Caco-2 (cell line): Measurements from ENCODE around the gene LRTM1. TPM values are rescaled to one million over a fixed set of nuclear protein-coding genes. Genes with fewer than 3 reads are reported as not detected.

ENCODE experiments used
- BruUV-seq: library from RNA; stranded (reverse); fragments of 400-500 nt; replicated peaks from 2 replicates; lab custom pipeline; 2021; lab: Mats Ljungman, UMichigan
- CTCF ChIA-PET: fragments of 300-600 bp; sonication (Branson Sonifier 250); formaldehyde crosslinking; loops from one replicate; lab custom pipeline; 2022; ENCODE audit warnings: antibody characterized with exemption; lab: Charles Lee
- POLR2A ChIA-PET: fragments of 300-600 bp; sonication (Branson Sonifier 250); formaldehyde crosslinking; loops from one replicate; lab custom pipeline; 2022; ENCODE audit warnings: antibody characterized with exemption; lab: Charles Lee
- DNase-seq, 2 experiments: peaks; one replicate each; pipeline versions ENCODE4 v3.0.0 to v3.0.0-alpha.2; 2020 to 2022
- H3K27me3 ChIP-seq: replicated peaks from 2 replicates; pipeline ENCODE4 v1.6.0; 2011; ENCODE audit warnings: low read length; ENCODE audit not compliant: control insufficient read depth, insufficient read depth
- H3K36me3 ChIP-seq: 2 replicates; pipeline ENCODE4 v1.5.1; 2011; ENCODE audit warnings: low read length; ENCODE audit not compliant: control insufficient read depth, insufficient read depth
- H3K4me1 ChIP-seq: fragments of 250-450 bp; sonication (Bioruptor Pico); 2 replicates; pipeline ENCODE4 v1.5.1; 2020; ENCODE audit warnings: mild to moderate bottlenecking
- H3K4me3 ChIP-seq: 2 replicates; pipeline ENCODE4 v1.5.1; 2011; ENCODE audit warnings: low read depth, mild to moderate bottlenecking, control low read depth, low read length
- H3K9me3 ChIP-seq: fragments of 250-450 bp; sonication (Bioruptor Pico); 2 replicates; pipeline ENCODE4 v1.5.1; 2020; ENCODE audit warnings: mild to moderate bottlenecking, moderate library complexity
- H3K27ac Mint-ChIP-seq: one replicate; pipeline ENCODE4 v1.8.0; 2022; ENCODE audit warnings: mixed read lengths; ENCODE audit not compliant: unreplicated experiment
- H3K27me3 Mint-ChIP-seq: one replicate; pipeline ENCODE4 v1.8.0; 2022; ENCODE audit warnings: mixed read lengths; ENCODE audit not compliant: insufficient read depth, unreplicated experiment
- H3K36me3 Mint-ChIP-seq: one replicate; pipeline ENCODE4 v1.8.0; 2022; ENCODE audit warnings: mild to moderate bottlenecking, mixed read lengths; ENCODE audit not compliant: insufficient read depth, unreplicated experiment
- H3K4me1 Mint-ChIP-seq: one replicate; pipeline ENCODE4 v1.8.0; 2022; ENCODE audit warnings: low read depth, mixed read lengths; ENCODE audit not compliant: unreplicated experiment
- H3K4me3 Mint-ChIP-seq: one replicate; pipeline ENCODE4 v1.8.0; 2022; ENCODE audit warnings: mild to moderate bottlenecking, moderate library complexity, mixed read lengths; ENCODE audit not compliant: unreplicated experiment
- H3K9me3 Mint-ChIP-seq: one replicate; pipeline ENCODE4 v1.8.0; 2022; ENCODE audit warnings: mixed read lengths; ENCODE audit not compliant: unreplicated experiment
- intact Hi-C: fragments of 100-400 bp; cut with micrococcal nuclease; formaldehyde crosslinking; loops from one replicate; pipeline ENCODE4 v1.10.0; 2022; ENCODE audit not compliant: unreplicated experiment
- total RNA-seq: library from RNA; stranded (reverse); gene quantifications from 2 replicates; pipeline ENCODE4 v1.2.3, GENCODE V29; 2022
- TF ChIP-seq, protein P1 (sequence below), 2 experiments: fragments of 200-600 bp in 1 of 2; IDR thresholded peaks; 1 replicate in 1 of 2; 2 replicates in 1 of 2; pipeline versions ENCODE4 v1.5.1 to v1.8.0; 2011 to 2022; ENCODE audit warnings: antibody characterized with exemption in 1 of 2, control low read depth in 1 of 2, inconsistent platforms in 1 of 2, low read depth in 1 of 2, low read length in 1 of 2, mild to moderate bottlenecking in 1 of 2, moderate library complexity in 1 of 2; ENCODE audit not compliant: insufficient read depth in 1 of 2, severe bottlenecking in 1 of 2, unreplicated experiment in 1 of 2

LRTM1 gene
- total RNA-seq, 1 experiment from 2014 or later, result not detected

DNA sequence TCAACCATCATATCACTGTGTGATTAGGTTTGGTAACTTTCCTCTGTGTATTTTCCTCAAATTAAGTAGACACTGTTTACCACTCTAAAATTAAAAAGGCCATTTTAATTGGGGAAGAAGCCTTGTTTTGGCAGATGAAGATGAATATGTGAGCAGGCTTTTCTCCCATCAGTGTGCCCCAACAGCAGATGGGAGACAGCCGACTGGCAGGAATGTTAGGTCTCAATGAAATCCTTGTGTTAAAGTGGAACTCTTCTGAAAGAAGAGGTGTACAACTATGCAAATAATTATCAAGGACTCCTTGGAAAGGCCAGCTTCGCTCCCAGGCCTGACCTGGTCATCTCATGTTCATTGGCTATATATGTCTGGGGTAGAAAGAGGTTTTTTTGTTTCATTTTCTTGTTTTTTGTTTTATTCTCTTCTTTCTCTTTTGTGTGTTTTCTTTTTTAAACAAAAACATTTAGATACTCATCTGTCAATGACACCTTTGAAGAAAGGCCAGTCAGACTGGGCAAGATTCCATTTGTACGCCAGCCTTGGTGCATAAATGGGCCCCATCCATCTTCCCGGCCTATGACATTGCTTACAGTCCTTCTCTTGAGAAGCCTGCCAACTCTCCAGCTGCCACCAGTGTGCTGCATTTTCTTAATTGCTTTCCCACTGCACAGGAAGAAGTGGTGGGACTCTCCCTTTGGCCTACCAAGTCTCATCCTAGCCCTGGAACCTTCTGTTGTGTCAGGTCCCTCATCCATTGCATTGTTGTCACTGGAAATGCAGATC is 25.8 kb downstream of the LRTM1 start:
- Mint-ChIP-seq H3K27me3 (peaks cover 6% of the 10 kb centered on the region), H3K36me3 (no peaks in the 10 kb centered on the region), H3K4me3 (no peak overlapping the region), H3K4me1 (no peaks in the 10 kb centered on the region), H3K27ac (no peak overlapping the region), H3K9me3 (no peaks in the 10 kb centered on the region)
- Histone ChIP-seq H3K4me3 (no peak overlapping the region), H3K36me3 (no peaks in the 10 kb centered on the region), H3K27me3 (no peaks in the 10 kb centered on the region), H3K4me1 (no peaks in the 10 kb centered on the region), H3K9me3 (no peaks in the 10 kb centered on the region)
- ChIA-PET CTCF (no interaction called here), POLR2A (no interaction called here)
- intact Hi-C loops, result no loop called here
- BruUV-seq, result no TSS peak
- TF ChIP-seq, protein P1, sequence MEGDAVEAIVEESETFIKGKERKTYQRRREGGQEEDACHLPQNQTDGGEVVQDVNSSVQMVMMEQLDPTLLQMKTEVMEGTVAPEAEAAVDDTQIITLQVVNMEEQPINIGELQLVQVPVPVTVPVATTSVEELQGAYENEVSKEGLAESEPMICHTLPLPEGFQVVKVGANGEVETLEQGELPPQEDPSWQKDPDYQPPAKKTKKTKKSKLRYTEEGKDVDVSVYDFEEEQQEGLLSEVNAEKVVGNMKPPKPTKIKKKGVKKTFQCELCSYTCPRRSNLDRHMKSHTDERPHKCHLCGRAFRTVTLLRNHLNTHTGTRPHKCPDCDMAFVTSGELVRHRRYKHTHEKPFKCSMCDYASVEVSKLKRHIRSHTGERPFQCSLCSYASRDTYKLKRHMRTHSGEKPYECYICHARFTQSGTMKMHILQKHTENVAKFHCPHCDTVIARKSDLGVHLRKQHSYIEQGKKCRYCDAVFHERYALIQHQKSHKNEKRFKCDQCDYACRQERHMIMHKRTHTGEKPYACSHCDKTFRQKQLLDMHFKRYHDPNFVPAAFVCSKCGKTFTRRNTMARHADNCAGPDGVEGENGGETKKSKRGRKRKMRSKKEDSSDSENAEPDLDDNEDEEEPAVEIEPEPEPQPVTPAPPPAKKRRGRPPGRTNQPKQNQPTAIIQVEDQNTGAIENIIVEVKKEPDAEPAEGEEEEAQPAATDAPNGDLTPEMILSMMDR (IDR thresholded peaks at IDR 0.05; ENCODE audit: insufficient read depth in 1 of 2, low read depth in 1 of 2, low read length in 1 of 2, severe bottlenecking in 1 of 2, unreplicated experiment in 1 of 2), result no peak
- DNase-seq, result no peak

DNA sequence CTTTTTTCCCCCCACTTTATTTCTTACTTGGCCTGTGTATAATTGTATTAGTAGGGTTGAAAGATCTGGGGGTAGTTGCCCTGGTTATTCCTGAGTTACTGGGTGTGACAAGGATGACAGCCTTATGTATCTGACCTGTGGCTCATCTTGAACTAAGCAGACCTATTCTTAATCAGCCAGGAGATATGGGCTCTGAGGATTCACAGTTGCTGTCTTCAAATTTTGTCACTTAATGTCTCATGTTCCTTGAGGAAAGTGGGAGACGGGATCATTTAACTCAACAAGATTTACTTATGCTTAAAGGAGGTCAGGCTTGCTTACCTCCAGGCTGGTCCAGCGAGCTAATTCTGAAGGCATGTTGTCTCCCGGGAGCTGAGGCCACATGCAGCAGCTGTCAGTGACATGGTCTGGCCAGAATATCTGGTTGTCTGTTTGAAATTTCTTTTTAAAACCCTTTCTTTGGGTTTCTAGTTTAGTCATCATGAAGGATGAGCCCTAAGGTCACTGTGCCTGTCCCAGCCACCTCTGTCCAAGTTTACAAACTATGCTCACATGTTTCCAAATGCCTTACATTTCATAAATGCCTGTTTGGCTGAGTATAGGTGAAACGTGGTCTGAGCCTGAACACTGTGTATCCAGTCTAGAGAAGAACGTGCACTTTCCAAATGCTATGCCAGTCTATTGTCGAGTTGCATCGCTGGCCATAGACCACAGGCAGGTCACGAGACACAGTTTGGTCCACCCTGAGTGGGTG is 26.8 kb downstream of the LRTM1 start:
- peaks cover 2% of the 10 kb centered on the region for H3K27me3 Mint-ChIP-seq
- H3K4me1 Mint-ChIP-seq, result no peaks in the 10 kb centered on the region
- no peaks in the 10 kb centered on the region for H3K9me3 Mint-ChIP-seq
- BruUV-seq, result no TSS peak
- H3K27ac Mint-ChIP-seq, result no peak overlapping the region
- Histone ChIP-seq H3K9me3 (no peaks in the 10 kb centered on the region), H3K27me3 (no peaks in the 10 kb centered on the region), H3K4me1 (no peaks in the 10 kb centered on the region), H3K36me3 (no peaks in the 10 kb centered on the region), H3K4me3 (no peak overlapping the region)
- DNase-seq, result no peak
- no peak overlapping the region for H3K4me3 Mint-ChIP-seq
- H3K36me3 Mint-ChIP-seq, result no peaks in the 10 kb centered on the region
- TF ChIP-seq, protein P1 (IDR thresholded peaks at IDR 0.05; ENCODE audit: insufficient read depth in 1 of 2, low read depth in 1 of 2, low read length in 1 of 2, severe bottlenecking in 1 of 2, unreplicated experiment in 1 of 2), result no peak
- ChIA-PET POLR2A (no interaction called here), CTCF (no interaction called here)
- intact Hi-C loops, result no loop called here

DNA sequence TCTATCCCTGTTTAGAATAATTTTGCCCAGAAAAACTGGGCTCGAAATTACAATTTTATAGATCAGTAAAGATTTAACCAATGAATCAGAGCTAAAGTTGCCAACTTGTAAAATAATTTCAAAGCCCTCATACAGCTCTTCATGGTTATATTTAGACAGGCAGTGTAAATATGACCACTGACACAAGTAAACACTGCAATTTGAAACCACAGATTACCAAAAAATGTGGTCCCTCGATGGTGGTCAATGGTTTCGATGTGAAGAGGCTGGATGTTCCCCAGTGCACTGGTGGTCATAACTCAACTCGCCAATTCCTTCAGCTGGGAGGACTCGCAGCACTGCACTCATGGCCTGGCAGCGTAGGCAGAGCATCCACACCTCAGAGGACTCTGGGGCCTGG is 28.6 kb downstream of the LRTM1 start:
- Histone ChIP-seq H3K9me3 (no peaks in the 10 kb centered on the region), H3K36me3 (no peaks in the 10 kb centered on the region), H3K27me3 (no peaks in the 10 kb centered on the region), H3K4me1 (no peaks in the 10 kb centered on the region), H3K4me3 (no peak overlapping the region)
- Mint-ChIP-seq H3K27me3 (peaks cover 2% of the 10 kb centered on the region), H3K4me1 (no peaks in the 10 kb centered on the region), H3K4me3 (no peak overlapping the region), H3K9me3 (no peaks in the 10 kb centered on the region), H3K27ac (no peak overlapping the region), H3K36me3 (no peaks in the 10 kb centered on the region)
- ChIA-PET POLR2A (no interaction called here), CTCF (no interaction called here)
- intact Hi-C loops, result no loop called here
- DNase-seq, result no peak
- TF ChIP-seq, protein P1 (IDR thresholded peaks at IDR 0.05; ENCODE audit: insufficient read depth in 1 of 2, low read depth in 1 of 2, low read length in 1 of 2, severe bottlenecking in 1 of 2, unreplicated experiment in 1 of 2), result no peak
- no TSS peak for BruUV-seq
